ENCODE results near the gene GOLGA1. TPM values are rescaled to one million over a fixed set of nuclear protein-coding genes. Genes with fewer than 3 reads are reported as not detected.

Gene GOLGA1
- total RNA-seq, 2 experiments from 2014 or later: 14.1 to 15.3 TPM

GRCh38 chr9:124861342-124862229 is 79.3 kb downstream of the GOLGA1 start, which contains the start of the genes ARPC5L and RPL35:
Gene ARPC5L, plus strand, starts transcription at chr9:124862130. Its CDS starts 7,161 bp downstream, at chr9:124869291.
Gene RPL35, minus strand, starts transcription at chr9:124861957. Its CDS starts 45 bp downstream, at chr9:124861912.
- CTCF ChIA-PET: interaction anchor here (0.6 to 2.9 kb wide), 11 partner anchors 8 to 1653 kb away, joined by 3 to 18 read pairs (median 5); partner anchors contain the start of genes NR6A1, OLFML2A and WDR38
- Mint-ChIP-seq H3K4me3 (peak within 1 kb of the TSS; percentile 88), H3K4me1 (ENCODE audit: low read depth) (peaks cover 42% of the 10 kb centered on the region), H3K27me3 (no peaks in the 10 kb centered on the region), H3K9me3 (no peaks in the 10 kb centered on the region), H3K36me3 (peaks cover 48% of the 10 kb centered on the region), H3K27ac (peak within 1 kb of the TSS; percentile 94)
- intact Hi-C loops (cut with micrococcal nuclease): loop anchor here (1.0 to 2.0 kb wide), 3 partner anchors 9 to 90 kb away; partner anchors contain the start of genes GOLGA1 and NR6A1
- POLR2A ChIA-PET: interaction anchor here (0.8 to 3.4 kb wide), 12 partner anchors 8 to 379 kb away, joined by 3 to 62 read pairs (median 6); partner anchors contain the start of genes GOLGA1, HSPA5, NR6A1 and WDR38
- peak; percentile 96 for DNase-seq

GRCh38 chr9:124860582-124861341 is 80.1 kb downstream of the GOLGA1 start:
- POLR2A ChIA-PET: interaction anchor here (0.8 to 3.4 kb wide), 10 partner anchors 7 to 380 kb away, joined by 3 to 62 read pairs (median 6); partner anchors contain the start of genes GOLGA1, HSPA5, NR6A1 and WDR38
- intact Hi-C loops (cut with micrococcal nuclease): no loop called here
- Mint-ChIP-seq H3K27ac (peak overlapping the region; percentile 83), H3K9me3 (no peaks in the 10 kb centered on the region), H3K4me3 (peak overlapping the region; percentile 88), H3K36me3 (peaks cover 48% of the 10 kb centered on the region), H3K27me3 (no peaks in the 10 kb centered on the region), H3K4me1 (ENCODE audit: low read depth) (peaks cover 42% of the 10 kb centered on the region)
- CTCF ChIA-PET: interaction anchor here (0.9 to 2.9 kb wide), 9 partner anchors 8 to 281 kb away, joined by 3 to 18 read pairs (median 5); partner anchors contain the start of genes NR6A1, OLFML2A and WDR38
- no peak for DNase-seq

DNA sequence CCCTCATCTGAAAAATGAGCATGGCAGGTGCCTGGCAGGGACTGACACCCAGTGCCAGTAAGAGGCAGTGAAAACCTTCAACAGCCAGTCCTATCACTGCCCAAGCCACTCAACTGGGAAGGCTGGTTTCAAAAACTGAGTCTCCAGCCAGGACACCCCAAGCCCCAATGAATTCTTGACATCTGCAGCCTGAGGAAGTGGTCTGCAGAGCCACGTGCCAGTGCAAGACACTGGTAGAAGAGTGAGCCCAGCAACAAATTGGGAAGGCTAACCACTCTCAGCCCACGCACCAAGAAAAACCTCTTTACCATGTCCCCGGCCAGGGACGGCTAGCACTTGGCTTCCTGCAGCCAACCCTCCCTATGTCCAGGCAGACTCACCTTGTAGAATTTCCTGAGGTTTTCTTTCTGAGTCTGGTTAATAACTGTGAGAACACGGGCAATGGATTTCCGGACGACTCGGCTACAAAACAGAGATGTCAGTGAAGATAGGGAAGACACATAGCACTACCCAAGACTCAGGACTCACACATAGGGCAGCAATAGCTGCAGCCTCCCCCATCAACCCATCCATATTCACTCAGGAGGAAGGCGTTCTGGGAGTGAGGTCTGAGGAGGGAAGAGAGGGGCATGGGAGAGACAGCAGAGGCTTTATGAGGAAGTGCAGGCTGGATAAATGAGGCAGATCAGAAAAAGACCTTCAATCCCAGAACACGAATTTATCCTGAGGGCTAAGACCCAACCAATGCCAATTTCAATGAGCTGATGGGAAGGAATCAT is 80.9 kb downstream of the GOLGA1 start:
- Mint-ChIP-seq H3K9me3 (no peaks in the 10 kb centered on the region), H3K4me1 (ENCODE audit: low read depth) (peaks cover 42% of the 10 kb centered on the region), H3K36me3 (peaks cover 48% of the 10 kb centered on the region), H3K4me3 (peak overlapping the region; percentile 88), H3K27ac (peak overlapping the region; percentile 83), H3K27me3 (no peaks in the 10 kb centered on the region)
- ChIA-PET CTCF (interaction anchor here (0.6 to 17.0 kb wide), 5 partner anchors 10 to 436 kb away, joined by 3 to 530 read pairs (median 15); partner anchors contain the start of genes NR6A1 and OLFML2A), POLR2A (interaction anchor here (0.9 to 5.6 kb wide), 6 partner anchors 11 to 379 kb away, joined by 3 to 62 read pairs (median 12); partner anchors contain the start of gene NR6A1)
- DNase-seq: no peak
- intact Hi-C loops (cut with micrococcal nuclease): no loop called here

DNA sequence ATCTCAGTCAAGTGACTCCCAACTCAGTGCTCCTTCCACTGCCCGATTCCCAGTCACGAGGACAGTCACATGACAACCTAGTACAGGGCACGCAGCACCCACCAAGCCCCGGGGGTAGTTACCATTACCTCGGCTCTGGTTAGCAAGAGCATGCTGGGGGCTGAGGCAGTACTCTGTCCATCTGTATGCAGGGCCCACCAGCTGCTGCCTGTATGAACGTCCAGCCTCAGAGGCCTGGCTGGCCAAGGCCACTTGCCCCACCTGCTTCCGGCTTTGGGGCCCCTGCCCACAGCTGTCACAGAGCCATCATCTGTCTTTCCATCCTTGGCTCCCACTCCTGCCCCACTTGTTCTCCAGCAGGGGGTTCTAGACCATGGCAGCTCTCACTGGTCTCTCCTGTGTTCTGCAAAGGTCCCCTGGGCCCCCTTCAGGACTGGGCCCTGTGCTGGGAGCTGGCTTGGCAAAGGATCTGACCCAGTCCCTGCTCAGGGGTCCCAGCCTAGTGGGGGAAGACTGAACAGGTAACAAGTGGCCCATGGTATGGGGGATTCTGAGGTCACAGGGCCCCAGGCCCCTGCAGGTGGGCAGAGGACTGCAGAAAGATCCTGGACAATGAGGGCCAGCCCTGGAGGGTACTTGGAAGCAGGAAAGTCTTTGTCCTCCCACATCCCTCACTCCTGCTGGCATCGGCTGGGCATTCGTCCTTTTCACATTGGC is 82.4 kb downstream of the GOLGA1 start:
- ChIA-PET POLR2A (interaction anchor here (4.0 to 5.6 kb wide), 2 partner anchors 13 to 88 kb away, joined by 18 to 55 read pairs; partner anchors contain the start of gene NR6A1), CTCF (interaction anchor here (1.1 to 17.0 kb wide), 2 partner anchors 12 to 83 kb away, joined by 3 to 530 read pairs; partner anchors contain the start of genes NR6A1 and OLFML2A)
- Mint-ChIP-seq H3K36me3 (peaks cover 48% of the 10 kb centered on the region), H3K27me3 (no peaks in the 10 kb centered on the region), H3K4me3 (peak overlapping the region; percentile 23), H3K4me1 (ENCODE audit: low read depth) (peaks cover 41% of the 10 kb centered on the region), H3K9me3 (no peaks in the 10 kb centered on the region), H3K27ac (no peak overlapping the region)
- intact Hi-C loops (cut with micrococcal nuclease): no loop called here
- DNase-seq: no peak

GRCh38 chr9:124857533-124858162 is 83.2 kb downstream of the GOLGA1 start:
- intact Hi-C loops (cut with micrococcal nuclease): no loop called here
- peaks cover 48% of the 10 kb centered on the region for H3K36me3 Mint-ChIP-seq
- ChIA-PET CTCF (interaction anchor here (1.1 to 17.0 kb wide), 3 partner anchors 12 to 82 kb away, joined by 3 to 530 read pairs (median 3); partner anchors contain the start of genes NR6A1 and OLFML2A), POLR2A (interaction anchor here (1.6 to 5.6 kb wide), 3 partner anchors 13 to 384 kb away, joined by 3 to 55 read pairs (median 18); partner anchors contain the start of genes HSPA5 and NR6A1)
- peaks cover 1% of the 10 kb centered on the region for H3K27me3 Mint-ChIP-seq
- peak overlapping the region; percentile 58 for H3K27ac Mint-ChIP-seq
- H3K4me1 Mint-ChIP-seq (ENCODE audit: low read depth): peaks cover 43% of the 10 kb centered on the region
- H3K9me3 Mint-ChIP-seq: no peaks in the 10 kb centered on the region
- H3K4me3 Mint-ChIP-seq: no peak overlapping the region
- no peak for DNase-seq

DNA sequence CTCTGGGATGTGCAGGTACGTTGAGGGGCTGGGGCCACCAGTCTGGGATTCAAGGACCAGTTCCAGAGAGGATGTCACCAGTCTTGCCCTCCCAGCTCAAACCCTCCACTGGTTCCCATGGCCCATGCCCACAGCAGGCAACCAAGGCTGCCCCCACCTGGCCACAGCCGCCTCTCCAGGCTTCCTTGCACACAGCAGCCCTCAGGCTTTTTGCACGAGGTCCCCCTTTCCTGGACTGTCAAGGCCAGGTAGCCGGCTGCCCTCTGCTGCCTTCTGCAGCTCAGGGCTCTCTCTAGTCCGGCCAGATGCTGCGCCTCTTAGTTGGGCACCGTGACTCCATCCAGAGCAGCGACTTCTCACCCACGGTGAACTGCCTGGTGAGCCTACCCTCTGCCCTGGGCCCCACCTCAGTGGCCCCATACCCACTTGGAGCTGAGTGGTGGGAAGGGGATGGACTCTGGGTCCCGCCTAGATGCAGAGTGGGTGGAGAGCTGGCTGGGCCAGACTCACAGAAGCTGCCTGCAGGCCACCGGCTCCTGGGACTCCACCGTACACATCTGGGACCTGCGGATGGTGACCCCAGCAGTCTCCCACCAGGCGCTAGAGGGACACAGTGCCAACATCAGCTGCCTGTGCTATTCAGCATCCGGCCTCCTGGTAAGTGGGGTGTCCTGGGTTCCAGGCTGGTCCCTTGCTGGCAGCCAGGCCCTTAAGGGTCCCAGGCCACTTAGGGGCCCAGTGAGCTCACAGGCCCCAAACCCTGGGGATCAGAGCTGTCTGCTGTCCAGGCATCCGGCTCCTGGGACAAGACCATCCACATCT is 84.7 kb downstream of the GOLGA1 start:
- H3K9me3 Mint-ChIP-seq: no peaks in the 10 kb centered on the region
- peaks cover 4% of the 10 kb centered on the region for H3K27me3 Mint-ChIP-seq
- intact Hi-C loops (cut with micrococcal nuclease): no loop called here
- DNase-seq: peak; percentile 43
- H3K36me3 Mint-ChIP-seq: peaks cover 42% of the 10 kb centered on the region
- peaks cover 43% of the 10 kb centered on the region for H3K4me1 Mint-ChIP-seq (ENCODE audit: low read depth)
- ChIA-PET CTCF (interaction anchor here (0.8 to 17.0 kb wide), 4 partner anchors 14 to 103 kb away, joined by 3 to 530 read pairs (median 4); partner anchors contain the start of genes NR6A1 and OLFML2A), POLR2A (interaction anchor here (1.6 to 5.6 kb wide), 3 partner anchors 15 to 386 kb away, joined by 3 to 55 read pairs (median 18); partner anchors contain the start of genes HSPA5 and NR6A1)
- H3K4me3 Mint-ChIP-seq: no peak overlapping the region
- H3K27ac Mint-ChIP-seq: no peak overlapping the region

DNA sequence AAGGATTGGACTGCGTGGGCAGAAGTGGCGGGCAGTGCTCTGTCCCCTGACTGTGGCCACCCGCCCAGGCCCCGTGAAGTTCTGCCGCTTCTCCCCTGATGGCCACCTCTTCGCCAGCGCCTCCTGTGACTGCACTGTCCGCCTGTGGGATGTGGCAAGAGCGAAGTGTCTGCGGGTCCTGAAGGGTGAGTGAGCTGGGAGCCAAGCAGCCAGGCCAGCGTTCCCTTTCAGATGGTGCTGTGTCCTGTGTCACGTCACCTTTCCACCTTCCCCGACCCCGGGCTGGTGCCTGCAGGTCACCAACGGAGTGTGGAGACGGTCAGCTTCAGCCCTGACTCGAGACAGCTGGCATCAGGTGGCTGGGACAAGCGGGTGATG is 85.3 kb downstream of the GOLGA1 start:
- ChIA-PET CTCF (interaction anchor here (1.2 to 17.0 kb wide), 4 partner anchors 38 to 239 kb away, joined by 3 to 530 read pairs (median 18); partner anchors contain the start of genes NR6A1 and OLFML2A), POLR2A (interaction anchor here (5.6 kb wide), 1 partner anchor 15 kb away, joined by 55 read pairs; no protein-coding TSS in a partner anchor)
- no peak for DNase-seq
- H3K27me3 Mint-ChIP-seq: peaks cover 4% of the 10 kb centered on the region
- H3K27ac Mint-ChIP-seq: no peak overlapping the region
- peaks cover 36% of the 10 kb centered on the region for H3K36me3 Mint-ChIP-seq
- no peaks in the 10 kb centered on the region for H3K9me3 Mint-ChIP-seq
- no peak overlapping the region for H3K4me3 Mint-ChIP-seq
- peaks cover 40% of the 10 kb centered on the region for H3K4me1 Mint-ChIP-seq (ENCODE audit: low read depth)
- intact Hi-C loops (cut with micrococcal nuclease): no loop called here

DNA sequence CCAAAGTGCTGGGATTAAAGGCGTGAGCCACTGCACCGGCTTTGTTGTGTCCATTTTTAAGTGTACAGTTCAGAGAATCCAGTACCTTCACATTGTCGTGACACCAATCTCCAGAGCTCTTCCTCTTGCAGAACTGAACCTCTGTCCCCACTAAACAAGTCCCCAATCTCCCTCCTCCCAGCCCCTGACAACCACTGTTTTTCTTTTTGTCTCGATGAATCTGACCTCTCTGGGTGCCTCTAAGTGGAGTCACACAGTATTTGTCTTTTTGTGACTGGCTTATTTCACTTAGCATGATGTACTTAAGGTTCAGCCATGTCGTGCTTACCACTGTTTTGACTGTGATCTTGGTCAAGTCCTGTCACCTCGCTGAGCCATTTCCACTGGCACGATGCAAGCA is 86.1 kb downstream of the GOLGA1 start:
- CTCF ChIA-PET: interaction anchor here (0.6 to 17.0 kb wide), 6 partner anchors 13 to 238 kb away, joined by 3 to 530 read pairs (median 18); partner anchors contain the start of genes NR6A1 and OLFML2A
- Mint-ChIP-seq H3K27ac (no peak overlapping the region), H3K9me3 (no peaks in the 10 kb centered on the region), H3K4me1 (ENCODE audit: low read depth) (peaks cover 33% of the 10 kb centered on the region), H3K4me3 (no peak overlapping the region), H3K36me3 (peaks cover 28% of the 10 kb centered on the region), H3K27me3 (peaks cover 4% of the 10 kb centered on the region)
- intact Hi-C loops (cut with micrococcal nuclease): no loop called here
- POLR2A ChIA-PET: interaction anchor here (1.7 to 5.6 kb wide), 2 partner anchors 16 to 80 kb away, joined by 6 to 55 read pairs; no protein-coding TSS in a partner anchor
- no peak for DNase-seq

DNA sequence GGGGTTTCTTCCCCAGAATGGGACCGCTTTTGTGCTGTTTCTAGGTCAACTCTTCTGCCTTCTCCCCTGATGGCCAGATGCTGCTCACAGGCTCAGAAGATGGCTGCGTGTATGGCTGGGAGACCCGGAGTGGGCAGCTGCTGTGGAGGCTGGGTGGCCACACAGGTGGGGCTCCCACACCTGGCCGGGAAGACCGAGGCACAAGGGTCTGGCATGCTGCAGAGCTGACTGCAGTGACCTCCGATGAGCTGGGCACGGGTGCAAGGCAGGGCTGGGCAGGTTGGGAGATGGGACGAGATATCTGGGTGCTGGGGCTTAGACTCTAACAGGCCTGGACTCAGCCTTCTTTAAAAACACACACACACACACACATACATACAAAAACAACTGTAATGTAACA is 86.7 kb downstream of the GOLGA1 start:
- ChIA-PET POLR2A (interaction anchor here (0.9 to 5.6 kb wide), 4 partner anchors 8 to 83 kb away, joined by 3 to 55 read pairs (median 8); partner anchors contain the start of genes ARPC5L, NR6A1 and RPL35), CTCF (interaction anchor here (0.6 to 17.0 kb wide), 18 partner anchors 9 to 288 kb away, joined by 3 to 530 read pairs (median 14); partner anchors contain the start of genes ARPC5L, NR6A1, OLFML2A and SCAI)
- Mint-ChIP-seq H3K9me3 (no peaks in the 10 kb centered on the region), H3K36me3 (peaks cover 22% of the 10 kb centered on the region), H3K27me3 (peaks cover 4% of the 10 kb centered on the region), H3K4me1 (ENCODE audit: low read depth) (peaks cover 27% of the 10 kb centered on the region), H3K4me3 (no peak overlapping the region), H3K27ac (no peak overlapping the region)
- intact Hi-C loops (cut with micrococcal nuclease): no loop called here
- DNase-seq: no peak
